Panc1 (cell line): ENCODE measurements around the gene HOMER2.

Source experiments
- CTCF ChIP-seq: fragments of 450-650 bp; IDR thresholded peaks from 2 replicates; pipeline ENCODE4 v1.5.1; 2017; ENCODE audit warnings: mild to moderate bottlenecking
- POLR2AphosphoS5 ChIP-seq: IDR thresholded peaks from 2 replicates; pipeline ENCODE4 v1.6.1; 2012; ENCODE audit warnings: mild to moderate bottlenecking, low read depth, low read length, moderate library complexity
- REST ChIP-seq, 2 experiments: IDR thresholded peaks; 2 replicates each; pipeline ENCODE4 v1.6.1; 2011 to 2012; ENCODE audit warnings: low read depth in 2 of 2, control low read depth in 1 of 2, low read length in 1 of 2, mild to moderate bottlenecking in 1 of 2, moderate library complexity in 1 of 2; ENCODE audit not compliant: insufficient read depth in 1 of 2
- SIN3A ChIP-seq: IDR thresholded peaks from 2 replicates; pipeline ENCODE4 v1.6.1; 2012; ENCODE audit warnings: low read depth, mild to moderate bottlenecking, low read length, moderate library complexity, borderline replicate concordance; ENCODE audit not compliant: insufficient read depth
- TCF7L2 ChIP-seq: IDR thresholded peaks from 2 replicates; pipeline ENCODE4 v1.6.1; 2011; ENCODE audit warnings: mild to moderate bottlenecking, low read depth, low read length, inconsistent platforms

GRCh38 chr15:82848241-82848993 is 104.1 kb downstream of the HOMER2 start:
- TF ChIP-seq CTCF (no peak), POLR2AphosphoS5 (no peak), TCF7L2 (no peak), REST (IDR thresholded peaks at IDR 0.05; ENCODE audit: insufficient read depth in 1 of 2, low read depth in 2 of 2, low read length in 1 of 2) (no peak), SIN3A (no peak)
